ENCODE results near the gene STX3.
"Not testable (repeated sequence)": the region's sequence is repeated elsewhere in the genome, so short reads cannot be mapped to it uniquely, and the experiment has no call there.

The STX3 gene

DNA sequence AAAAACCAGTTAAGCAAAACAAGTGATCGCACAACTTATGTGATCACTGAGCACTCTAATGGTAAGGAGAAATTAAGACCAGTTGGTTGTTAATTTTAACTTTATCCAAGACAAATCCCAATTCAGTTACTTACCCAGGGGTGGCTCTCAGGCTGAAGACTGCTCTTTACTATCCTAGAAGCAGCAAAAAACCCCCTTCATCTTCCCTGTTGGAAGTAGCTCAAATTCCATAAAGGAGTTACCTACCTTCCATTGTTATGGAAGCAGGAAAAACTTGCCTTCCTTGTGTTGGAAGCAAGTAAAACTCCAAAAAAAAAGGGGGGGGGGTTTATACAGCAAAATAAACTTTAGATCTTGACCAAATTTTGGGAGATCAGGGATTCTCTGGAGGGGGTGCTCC, 60.6 kb downstream of the STX3 start:
- no peaks in the 10 kb centered on the region for H3K9me3 ChIP-seq (ENCODE audit: control insufficient read depth, insufficient read depth, low read length)
- peak overlapping the region; percentile 23 for H3K4me3 ChIP-seq (ENCODE audit: low read depth, low read length)
- H3K4me1 ChIP-seq (ENCODE audit: control insufficient read depth, insufficient read depth, low read length), result peaks cover 34% of the 10 kb centered on the region
- peak overlapping the region; percentile 48 for H3K9ac ChIP-seq (ENCODE audit: low read depth, low read length)
- H3K27me3 ChIP-seq (ENCODE audit: control insufficient read depth, insufficient read depth, low read length), result no peaks in the 10 kb centered on the region
- H3K36me3 ChIP-seq (ENCODE audit: control insufficient read depth, insufficient read depth, low read length), result no peaks in the 10 kb centered on the region

DNA sequence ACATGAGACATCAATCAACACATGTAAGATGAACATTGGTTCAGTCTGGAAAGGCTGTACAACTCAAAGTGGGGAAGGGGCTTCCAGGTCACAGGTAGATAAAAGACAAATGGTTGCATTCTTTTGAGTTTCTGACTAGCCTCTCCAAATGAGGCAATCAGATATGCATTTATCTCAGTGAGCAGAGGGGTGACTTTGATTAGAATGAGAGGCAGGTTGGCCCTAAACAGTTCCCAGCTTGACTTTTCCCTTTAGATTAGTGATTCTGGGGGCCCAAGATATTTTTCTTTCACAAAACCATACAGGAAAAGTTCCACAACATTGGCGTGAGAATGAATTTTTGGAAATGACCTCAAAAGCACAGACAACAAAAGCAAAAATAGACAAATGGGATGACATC, 61.3 kb downstream of the STX3 start:
- H3K9me3 ChIP-seq (ENCODE audit: control insufficient read depth, insufficient read depth, low read length); H3K4me3 ChIP-seq (ENCODE audit: low read depth, low read length); H3K36me3 ChIP-seq (ENCODE audit: control insufficient read depth, insufficient read depth, low read length); H3K9ac ChIP-seq (ENCODE audit: low read depth, low read length); H3K27me3 ChIP-seq (ENCODE audit: control insufficient read depth, insufficient read depth, low read length): not testable (repeated sequence)
- peaks cover 32% of the 10 kb centered on the region for H3K4me1 ChIP-seq (ENCODE audit: control insufficient read depth, insufficient read depth, low read length)

DNA sequence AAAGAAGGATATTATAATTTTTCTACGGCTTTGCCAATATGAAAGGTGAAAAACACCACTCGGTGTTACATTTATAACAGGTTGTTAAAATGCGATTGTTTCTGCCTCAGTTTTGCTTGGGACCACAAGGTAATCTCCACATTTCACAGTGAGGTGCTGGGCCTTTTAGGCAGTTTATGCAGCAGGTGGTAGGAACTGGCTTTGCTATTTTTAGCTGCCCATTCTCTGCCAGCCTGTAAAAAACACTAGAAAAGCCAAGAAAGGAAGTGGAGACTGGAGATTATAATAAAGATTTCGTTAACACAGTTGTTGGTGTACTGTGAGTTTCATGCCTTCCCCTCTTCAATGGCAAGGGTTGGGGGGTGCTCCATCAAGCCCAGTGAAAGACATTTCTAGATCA, 63.4 kb downstream of the STX3 start:
- Histone ChIP-seq H3K9ac (ENCODE audit: low read depth, low read length) (no peak overlapping the region), H3K36me3 (ENCODE audit: control insufficient read depth, insufficient read depth, low read length) (no peaks in the 10 kb centered on the region), H3K4me3 (ENCODE audit: low read depth, low read length) (no peak overlapping the region), H3K9me3 (ENCODE audit: control insufficient read depth, insufficient read depth, low read length) (no peaks in the 10 kb centered on the region), H3K4me1 (ENCODE audit: control insufficient read depth, insufficient read depth, low read length) (peaks cover 30% of the 10 kb centered on the region), H3K27me3 (ENCODE audit: control insufficient read depth, insufficient read depth, low read length) (no peaks in the 10 kb centered on the region)

DNA sequence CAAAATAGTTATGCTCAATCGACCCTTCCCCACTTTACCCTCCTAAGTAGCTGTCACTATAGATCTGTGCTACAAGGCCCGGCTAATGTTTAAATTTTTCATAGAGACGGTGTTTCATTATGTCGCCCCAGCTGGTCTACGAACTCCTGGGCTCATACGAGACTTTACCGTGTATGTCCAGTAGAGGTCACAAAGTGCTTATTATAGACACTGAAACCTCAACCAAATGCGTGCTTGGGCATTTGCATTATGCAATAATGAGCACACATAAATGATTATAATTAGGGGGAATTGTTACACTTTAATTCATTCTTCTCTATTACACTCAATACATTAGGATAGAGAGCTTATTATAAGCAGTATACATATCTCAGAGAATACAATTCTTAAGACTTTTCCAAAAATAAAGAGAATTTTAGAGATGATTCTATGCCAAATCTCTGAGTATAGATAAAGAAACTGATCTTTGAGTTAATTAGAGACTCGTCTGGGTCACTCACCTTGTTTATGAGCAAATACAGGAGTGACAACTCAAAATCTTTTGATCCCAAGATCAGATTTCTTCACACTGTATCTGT, 67.9 kb downstream of the STX3 start:
- Histone ChIP-seq H3K4me3 (ENCODE audit: low read depth, low read length) (no peak overlapping the region), H3K4me1 (ENCODE audit: control insufficient read depth, insufficient read depth, low read length) (peaks cover 3% of the 10 kb centered on the region), H3K27me3 (ENCODE audit: control insufficient read depth, insufficient read depth, low read length) (no peaks in the 10 kb centered on the region), H3K9me3 (ENCODE audit: control insufficient read depth, insufficient read depth, low read length) (no peaks in the 10 kb centered on the region), H3K36me3 (ENCODE audit: control insufficient read depth, insufficient read depth, low read length) (no peaks in the 10 kb centered on the region), H3K9ac (ENCODE audit: low read depth, low read length) (no peak overlapping the region)

DNA sequence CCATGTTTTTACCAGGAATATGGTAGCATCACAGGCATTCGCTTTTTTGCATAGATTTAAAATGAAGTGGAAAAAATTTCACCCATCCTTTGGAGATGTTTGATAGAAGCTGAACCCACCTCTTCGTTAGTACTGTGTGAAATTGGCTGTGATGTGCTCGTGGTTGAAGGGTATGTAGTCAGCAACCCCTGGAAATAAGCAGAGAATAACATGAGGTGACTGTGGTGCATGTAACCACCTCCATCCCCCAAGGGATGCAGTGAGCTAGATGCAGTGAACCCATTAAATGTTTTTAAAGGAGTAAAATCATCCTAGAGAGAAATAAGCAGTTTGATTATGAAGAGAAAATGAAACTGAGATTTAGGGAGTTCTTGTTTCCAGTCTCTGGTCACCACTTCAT, 74.2 kb downstream of the STX3 start:
- no peak overlapping the region for H3K4me3 ChIP-seq (ENCODE audit: low read depth, low read length)
- no peak overlapping the region for H3K9ac ChIP-seq (ENCODE audit: low read depth, low read length)
- H3K27me3 ChIP-seq (ENCODE audit: control insufficient read depth, insufficient read depth, low read length), result no peaks in the 10 kb centered on the region
- no peaks in the 10 kb centered on the region for H3K4me1 ChIP-seq (ENCODE audit: control insufficient read depth, insufficient read depth, low read length)
- no peaks in the 10 kb centered on the region for H3K36me3 ChIP-seq (ENCODE audit: control insufficient read depth, insufficient read depth, low read length)
- H3K9me3 ChIP-seq (ENCODE audit: control insufficient read depth, insufficient read depth, low read length), result no peaks in the 10 kb centered on the region

DNA sequence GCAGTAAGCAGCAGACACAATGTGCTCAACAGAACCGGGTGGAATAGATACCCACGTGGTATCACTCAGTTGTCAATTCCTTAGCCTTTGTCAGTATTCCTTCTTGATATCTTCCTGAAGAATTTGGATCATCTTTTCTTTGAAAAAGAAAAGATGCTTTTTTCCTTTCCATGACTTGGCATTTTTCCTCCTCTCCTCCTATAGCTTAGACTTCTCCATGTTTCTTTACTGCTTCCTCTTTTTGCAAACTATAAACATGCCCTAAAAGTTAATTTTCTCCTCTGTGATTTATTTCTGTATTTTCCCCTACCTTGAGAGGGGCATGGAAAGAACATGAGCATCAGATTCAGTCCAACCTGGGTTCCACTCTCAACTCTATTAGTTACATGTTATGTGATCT, 78.4 kb downstream of the STX3 start:
- Histone ChIP-seq H3K4me1 (ENCODE audit: control insufficient read depth, insufficient read depth, low read length) (no peaks in the 10 kb centered on the region), H3K9me3 (ENCODE audit: control insufficient read depth, insufficient read depth, low read length) (no peaks in the 10 kb centered on the region), H3K9ac (ENCODE audit: low read depth, low read length) (no peak overlapping the region), H3K4me3 (ENCODE audit: low read depth, low read length) (no peak overlapping the region), H3K27me3 (ENCODE audit: control insufficient read depth, insufficient read depth, low read length) (no peaks in the 10 kb centered on the region), H3K36me3 (ENCODE audit: control insufficient read depth, insufficient read depth, low read length) (no peaks in the 10 kb centered on the region)

DNA sequence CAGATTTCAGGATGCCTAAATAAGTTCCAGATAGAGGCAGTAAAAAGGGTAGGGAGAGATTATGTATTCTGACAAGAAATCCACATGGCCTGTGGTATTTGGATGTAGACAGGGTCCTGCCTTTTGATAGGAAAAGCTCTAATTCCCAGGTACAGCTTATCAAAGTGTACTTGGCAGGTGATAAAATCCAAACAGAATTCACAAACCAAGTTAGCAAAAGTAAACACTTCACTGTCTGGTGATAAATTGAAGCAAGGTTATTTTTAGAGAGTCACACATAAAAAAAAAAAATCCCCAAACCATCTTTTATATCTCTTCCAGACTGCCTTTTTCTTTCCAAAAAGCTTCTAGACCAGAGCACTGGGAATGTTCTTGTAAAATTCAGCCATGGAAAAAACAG, 84.4 kb downstream of the STX3 start:
- Histone ChIP-seq H3K4me3 (ENCODE audit: low read depth, low read length) (no peak overlapping the region), H3K4me1 (ENCODE audit: control insufficient read depth, insufficient read depth, low read length) (no peaks in the 10 kb centered on the region), H3K9me3 (ENCODE audit: control insufficient read depth, insufficient read depth, low read length) (no peaks in the 10 kb centered on the region), H3K27me3 (ENCODE audit: control insufficient read depth, insufficient read depth, low read length) (no peaks in the 10 kb centered on the region), H3K9ac (ENCODE audit: low read depth, low read length) (no peak overlapping the region), H3K36me3 (ENCODE audit: control insufficient read depth, insufficient read depth, low read length) (no peaks in the 10 kb centered on the region)

DNA sequence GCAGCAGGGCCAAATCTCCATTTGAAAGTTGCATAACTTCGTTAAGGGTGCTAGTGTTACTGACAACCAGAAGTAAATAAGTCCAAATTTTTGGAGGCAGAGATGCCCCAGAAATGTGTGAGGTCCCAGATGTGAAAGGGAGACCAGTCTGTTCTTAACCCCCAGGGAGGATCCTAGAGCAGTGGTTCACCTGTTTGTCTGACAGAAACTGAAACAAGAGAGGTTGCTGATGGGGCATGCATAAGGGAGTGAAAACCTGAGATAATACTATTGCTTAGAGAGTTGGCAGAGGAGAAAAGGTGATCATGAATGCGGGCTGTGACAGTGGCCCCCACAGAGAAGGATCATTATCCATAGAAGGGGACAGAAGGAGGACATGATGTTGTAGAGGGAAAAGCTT, 86.3 kb downstream of the STX3 start:
- no peaks in the 10 kb centered on the region for H3K9me3 ChIP-seq (ENCODE audit: control insufficient read depth, insufficient read depth, low read length)
- H3K36me3 ChIP-seq (ENCODE audit: control insufficient read depth, insufficient read depth, low read length), result no peaks in the 10 kb centered on the region
- no peaks in the 10 kb centered on the region for H3K27me3 ChIP-seq (ENCODE audit: control insufficient read depth, insufficient read depth, low read length)
- no peak overlapping the region for H3K9ac ChIP-seq (ENCODE audit: low read depth, low read length)
- no peak overlapping the region for H3K4me3 ChIP-seq (ENCODE audit: low read depth, low read length)
- peaks cover under 1% of the 10 kb centered on the region for H3K4me1 ChIP-seq (ENCODE audit: control insufficient read depth, insufficient read depth, low read length)

DNA sequence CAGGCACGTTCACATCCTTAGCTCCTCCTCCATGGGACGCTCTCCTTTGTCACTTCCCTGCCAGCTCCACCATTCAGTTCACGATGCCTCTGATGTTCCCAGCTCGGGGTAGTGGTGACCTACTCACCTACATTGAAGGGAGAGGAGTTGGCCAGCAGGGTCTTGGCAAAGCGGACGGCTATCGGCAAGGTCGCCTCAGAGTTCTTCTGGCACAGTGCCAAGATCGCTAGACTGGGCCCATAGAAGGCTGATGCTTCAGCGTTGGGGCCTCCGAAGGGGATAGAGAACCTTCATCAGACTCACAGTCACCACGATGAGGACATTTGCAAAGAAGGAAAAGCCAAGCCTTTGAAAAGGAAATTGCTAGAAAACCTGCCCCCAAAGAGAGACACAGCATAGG, 87.1 kb downstream of the STX3 start:
- H3K9me3 ChIP-seq (ENCODE audit: control insufficient read depth, insufficient read depth, low read length), result no peaks in the 10 kb centered on the region
- peaks cover 5% of the 10 kb centered on the region for H3K4me1 ChIP-seq (ENCODE audit: control insufficient read depth, insufficient read depth, low read length)
- no peak overlapping the region for H3K4me3 ChIP-seq (ENCODE audit: low read depth, low read length)
- H3K36me3 ChIP-seq (ENCODE audit: control insufficient read depth, insufficient read depth, low read length), result no peaks in the 10 kb centered on the region
- no peak overlapping the region for H3K9ac ChIP-seq (ENCODE audit: low read depth, low read length)
- H3K27me3 ChIP-seq (ENCODE audit: control insufficient read depth, insufficient read depth, low read length), result no peaks in the 10 kb centered on the region

DNA sequence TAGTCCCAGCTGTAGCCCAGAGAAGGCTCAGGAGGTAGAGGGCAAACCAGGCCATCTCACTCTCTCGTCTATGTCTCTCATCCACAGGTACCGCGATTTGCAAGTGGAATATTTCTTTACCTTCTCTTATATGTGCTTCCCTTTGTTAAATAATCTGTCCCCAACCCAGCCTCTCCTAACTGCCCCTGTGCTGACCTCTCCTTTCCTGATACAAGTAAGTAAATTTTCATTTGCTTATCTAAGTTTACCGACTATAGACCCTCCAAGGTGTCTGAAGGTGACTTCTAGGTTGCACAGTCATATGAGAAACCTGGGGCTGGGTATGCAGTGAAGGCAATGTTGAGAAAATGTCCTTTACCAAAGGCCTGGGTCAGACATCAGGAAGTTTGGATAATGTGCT, 90.2 kb downstream of the STX3 start, which contains the start of gene CBLIF:
Gene CBLIF (minus strand): TSS at position 101 of the 400 bp plus-strand sequence. CDS start 46 bp downstream, at position 55.
- Histone ChIP-seq H3K4me1 (ENCODE audit: control insufficient read depth, insufficient read depth, low read length) (peaks cover 5% of the 10 kb centered on the region), H3K9me3 (ENCODE audit: control insufficient read depth, insufficient read depth, low read length) (no peaks in the 10 kb centered on the region), H3K9ac (ENCODE audit: low read depth, low read length) (no peak within 1 kb of the TSS), H3K36me3 (ENCODE audit: control insufficient read depth, insufficient read depth, low read length) (no peaks in the 10 kb centered on the region), H3K27me3 (ENCODE audit: control insufficient read depth, insufficient read depth, low read length) (no peaks in the 10 kb centered on the region), H3K4me3 (ENCODE audit: low read depth, low read length) (no peak within 1 kb of the TSS)

DNA sequence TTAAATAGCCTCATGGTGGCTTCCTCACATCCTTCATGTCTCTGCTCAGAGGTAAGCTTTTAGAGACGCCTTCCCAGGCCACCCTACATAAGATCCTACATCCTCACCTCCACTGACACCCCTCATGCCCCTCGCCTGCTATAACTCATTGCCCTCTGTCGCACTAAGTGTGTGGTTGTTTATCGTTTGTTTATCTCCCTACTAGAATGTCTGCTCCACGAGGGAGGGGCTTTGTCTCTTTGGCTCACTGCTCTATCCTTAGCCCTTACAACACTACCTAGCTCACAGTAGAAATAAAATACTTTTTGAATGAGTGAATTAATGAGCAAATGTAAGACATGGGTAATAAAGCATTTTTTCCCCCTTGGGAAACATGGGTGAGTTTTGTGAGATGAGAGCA, 91.4 kb downstream of the STX3 start:
- no peak overlapping the region for H3K4me3 ChIP-seq (ENCODE audit: low read depth, low read length)
- H3K9ac ChIP-seq (ENCODE audit: low read depth, low read length), result no peak overlapping the region
- H3K9me3 ChIP-seq (ENCODE audit: control insufficient read depth, insufficient read depth, low read length), result no peaks in the 10 kb centered on the region
- no peaks in the 10 kb centered on the region for H3K36me3 ChIP-seq (ENCODE audit: control insufficient read depth, insufficient read depth, low read length)
- H3K27me3 ChIP-seq (ENCODE audit: control insufficient read depth, insufficient read depth, low read length), result no peaks in the 10 kb centered on the region
- H3K4me1 ChIP-seq (ENCODE audit: control insufficient read depth, insufficient read depth, low read length), result peaks cover 5% of the 10 kb centered on the region

DNA sequence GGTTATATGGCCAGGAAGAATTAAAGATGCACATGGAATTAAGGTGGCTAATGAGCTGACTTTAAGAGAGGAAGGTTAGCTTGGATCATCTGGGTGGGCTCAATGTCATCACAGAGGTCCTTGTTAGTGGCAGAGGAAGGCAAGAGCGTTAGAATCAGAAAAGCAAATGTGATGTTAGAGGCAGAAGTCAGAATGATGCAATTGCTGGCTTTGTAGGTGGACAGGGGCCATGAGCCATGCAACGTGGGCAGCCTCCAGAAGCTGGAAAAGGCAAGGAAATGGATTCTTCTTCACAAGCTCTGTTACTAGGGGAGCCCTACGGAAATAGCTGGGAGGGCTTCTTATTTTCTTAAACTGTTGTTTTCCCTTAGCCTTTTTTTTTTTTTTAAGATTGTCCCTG, 92.5 kb downstream of the STX3 start:
- Histone ChIP-seq H3K4me3 (ENCODE audit: low read depth, low read length) (no peak overlapping the region), H3K9ac (ENCODE audit: low read depth, low read length) (no peak overlapping the region), H3K4me1 (ENCODE audit: control insufficient read depth, insufficient read depth, low read length) (peaks cover 5% of the 10 kb centered on the region), H3K36me3 (ENCODE audit: control insufficient read depth, insufficient read depth, low read length) (no peaks in the 10 kb centered on the region), H3K9me3 (ENCODE audit: control insufficient read depth, insufficient read depth, low read length) (no peaks in the 10 kb centered on the region), H3K27me3 (ENCODE audit: control insufficient read depth, insufficient read depth, low read length) (no peaks in the 10 kb centered on the region)

Measured in iPS-15b (cell line).